HepG2 (cell line): Measurements from ENCODE around the gene BIRC6. TPM values are rescaled to one million over a fixed set of nuclear protein-coding genes. Genes with fewer than 3 reads are reported as not detected.
A peak's percentile ranks its signal among the peaks of the same experiment; 100 is the strongest.

Source experiments
- ERF ChIP-seq: IDR thresholded peaks from 2 replicates; pipeline ENCODE4 v1.6.1; 2018; ENCODE audit warnings: missing biosample characterization, missing genetic modification reagents
- FOXK2 ChIP-seq: fragments of 450-650 bp; IDR thresholded peaks from 2 replicates; pipeline ENCODE4 v1.6.1; 2016
- FOXO1 ChIP-seq: sonication (generic); formaldehyde crosslinking; IDR thresholded peaks from 2 replicates; pipeline ENCODE4 v1.4.0; 2020; ENCODE audit warnings: missing genetic modification reagents
- HDAC6 ChIP-seq: fragments of 200-600 bp; sonication (generic); IDR thresholded peaks from 2 replicates; pipeline ENCODE4 v1.7.0; 2017; ENCODE audit warnings: mild to moderate bottlenecking, antibody characterized with exemption, low read length, low read depth
- HOXA5 ChIP-seq: sonication (generic); formaldehyde crosslinking; IDR thresholded peaks from 2 replicates; pipeline ENCODE4 v1.4.0; 2020; ENCODE audit warnings: missing genetic modification reagents
- JDP2 ChIP-seq: sonication (generic); formaldehyde crosslinking; IDR thresholded peaks from 2 replicates; pipeline ENCODE4 v1.8.1; 2022; ENCODE audit warnings: missing genetic modification reagents, borderline replicate concordance
- MTF1 ChIP-seq: sonication (generic); formaldehyde crosslinking; IDR thresholded peaks from 2 replicates; pipeline ENCODE4 v1.5.0; 2020; ENCODE audit warnings: missing genetic modification reagents
- POLR2A ChIP-seq, 2 experiments: IDR thresholded peaks; 2 replicates each; pipeline ENCODE4 v1.6.1; 2011; ENCODE audit warnings: low read depth in 2 of 2, low read length in 2 of 2, mild to moderate bottlenecking in 1 of 2, moderate library complexity in 1 of 2; ENCODE audit not compliant: insufficient read depth in 1 of 2
- SMARCC2 ChIP-seq: fragments of 450-650 bp; IDR thresholded peaks from 2 replicates; pipeline ENCODE4 v1.6.1; 2017; ENCODE audit warnings: antibody characterized with exemption, mild to moderate bottlenecking
- SMYD3 ChIP-seq: sonication (generic); formaldehyde crosslinking; IDR thresholded peaks from 2 replicates; pipeline ENCODE4 v1.8.1; 2023; ENCODE audit warnings: mild to moderate bottlenecking, missing genetic modification reagents
- ZNF430 ChIP-seq: sonication (generic); formaldehyde crosslinking; IDR thresholded peaks from 2 replicates; pipeline ENCODE4 v1.9.0; 2021; ENCODE audit warnings: mild to moderate bottlenecking, missing genetic modification reagents
- ZNF543 ChIP-seq: sonication (generic); formaldehyde crosslinking; IDR thresholded peaks from 2 replicates; pipeline ENCODE4 v1.4.0; 2020; ENCODE audit warnings: mild to moderate bottlenecking, missing genetic modification reagents
- ZNF660 ChIP-seq: sonication (generic); formaldehyde crosslinking; IDR thresholded peaks from 2 replicates; pipeline ENCODE4 v1.5.1; 2020; ENCODE audit warnings: mild to moderate bottlenecking, low read depth, missing genetic modification reagents, borderline replicate concordance
- ZNF766 ChIP-seq: sonication (generic); formaldehyde crosslinking; IDR thresholded peaks from 2 replicates; pipeline ENCODE4 v1.5.0; 2020; ENCODE audit warnings: missing genetic modification reagents, borderline replicate concordance
- polyA plus RNA-seq, 8 experiments: library from polyadenylated mRNA; depleted of rRNA in 3 of 8; stranded (reverse) in 7 of 8; unstranded in 1 of 8; fragments of >200 nt; fragmentation: Illumina TruSeq in 4 of 8; extraction: Trizol in 4 of 8; gene quantifications; 2 replicates each; pipeline versions ENCODE4 v1.2.1 to v1.2.3, GENCODE V29; 2011 to 2016; ENCODE audit warnings: low read depth in 4 of 8, missing spikeins in 1 of 8, mixed read lengths in 1 of 8; ENCODE audit not compliant: insufficient read depth in 1 of 8
- total RNA-seq, 5 experiments: library from RNA; depleted of rRNA; stranded (reverse); fragments of >200 nt; fragmentation: Illumina TruSeq; extraction: Trizol; gene quantifications; 2 replicates each; pipeline ENCODE4 v1.2.3, GENCODE V29; 2016; ENCODE audit warnings: low read depth in 1 of 5
- TF ChIP-seq, protein P1 (sequence below): sonication (generic); formaldehyde crosslinking; IDR thresholded peaks from 2 replicates; pipeline ENCODE4 v1.4.0; 2020; ENCODE audit warnings: mild to moderate bottlenecking, missing genetic modification reagents
- TF ChIP-seq, protein P2 (sequence below): sonication (generic); formaldehyde crosslinking; IDR thresholded peaks from 2 replicates; pipeline ENCODE4 v1.5.0; 2020; ENCODE audit warnings: missing genetic modification reagents
- TF ChIP-seq, protein P3 (sequence below): IDR thresholded peaks from 2 replicates; pipeline ENCODE4 v1.6.1; 2016; ENCODE audit warnings: control low read depth
- TF ChIP-seq, protein P4 (sequence below): sonication (generic); formaldehyde crosslinking; IDR thresholded peaks from 2 replicates; pipeline ENCODE4 v1.8.1; 2023; ENCODE audit warnings: mild to moderate bottlenecking, moderate library complexity, missing genetic modification reagents
- TF ChIP-seq, protein P5 (sequence below): sonication (generic); formaldehyde crosslinking; IDR thresholded peaks from 2 replicates; pipeline ENCODE4 v1.5.1; 2020; ENCODE audit warnings: mild to moderate bottlenecking, moderate library complexity, missing genetic modification reagents
- TF ChIP-seq, protein P6 (sequence below): sonication (generic); formaldehyde crosslinking; IDR thresholded peaks from 2 replicates; pipeline ENCODE4 v1.5.1; 2020; ENCODE audit warnings: mild to moderate bottlenecking, missing genetic modification reagents, borderline replicate concordance
- TF ChIP-seq, protein P7 (sequence below): sonication (generic); formaldehyde crosslinking; IDR thresholded peaks from 2 replicates; pipeline ENCODE4 v1.5.0; 2020; ENCODE audit warnings: missing genetic modification reagents, mild to moderate bottlenecking, borderline replicate concordance
- TF ChIP-seq, protein P8 (sequence below): sonication (generic); formaldehyde crosslinking; IDR thresholded peaks from 2 replicates; pipeline ENCODE4 v1.4.0; 2020; ENCODE audit warnings: missing genetic modification reagents

Gene BIRC6
- total and polyA plus RNA-seq, 2 of the 13 experiments (the other 11 are each of a cell fraction or from before 2014, with no cell fraction given) = 65.6 to 120 TPM

DNA sequence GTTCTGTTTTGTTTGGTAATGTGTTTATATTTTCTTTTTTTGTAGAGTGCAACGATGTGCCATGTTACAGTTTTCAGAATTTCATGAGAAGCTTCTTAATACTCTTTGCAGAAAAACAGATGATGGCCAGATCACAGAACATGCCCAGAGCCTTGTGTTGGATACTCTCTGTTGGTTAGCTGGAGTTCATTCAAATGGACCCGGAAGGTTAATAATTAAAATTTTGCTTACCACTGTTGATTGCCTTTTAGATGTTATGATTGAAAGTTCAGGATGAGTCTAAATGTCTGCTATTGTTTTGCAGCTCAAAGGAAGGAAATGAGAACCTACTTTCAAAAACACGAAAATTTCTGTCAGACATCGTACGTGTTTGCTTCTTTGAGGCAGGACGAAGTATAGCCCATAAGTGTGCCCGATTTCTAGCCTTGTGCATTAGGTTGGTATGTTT, 85.2 kb downstream of the BIRC6 start (continued):
- no peak for TF ChIP-seq ZNF766 (CRISPR knock-in tag)
- TF ChIP-seq, protein P1, sequence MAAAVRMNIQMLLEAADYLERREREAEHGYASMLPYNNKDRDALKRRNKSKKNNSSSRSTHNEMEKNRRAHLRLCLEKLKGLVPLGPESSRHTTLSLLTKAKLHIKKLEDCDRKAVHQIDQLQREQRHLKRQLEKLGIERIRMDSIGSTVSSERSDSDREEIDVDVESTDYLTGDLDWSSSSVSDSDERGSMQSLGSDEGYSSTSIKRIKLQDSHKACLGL (CRISPR knock-in tag) = no peak
- no peak for TF ChIP-seq HDAC6
- TF ChIP-seq ZNF543 = no peak
- TF ChIP-seq, protein P2, sequence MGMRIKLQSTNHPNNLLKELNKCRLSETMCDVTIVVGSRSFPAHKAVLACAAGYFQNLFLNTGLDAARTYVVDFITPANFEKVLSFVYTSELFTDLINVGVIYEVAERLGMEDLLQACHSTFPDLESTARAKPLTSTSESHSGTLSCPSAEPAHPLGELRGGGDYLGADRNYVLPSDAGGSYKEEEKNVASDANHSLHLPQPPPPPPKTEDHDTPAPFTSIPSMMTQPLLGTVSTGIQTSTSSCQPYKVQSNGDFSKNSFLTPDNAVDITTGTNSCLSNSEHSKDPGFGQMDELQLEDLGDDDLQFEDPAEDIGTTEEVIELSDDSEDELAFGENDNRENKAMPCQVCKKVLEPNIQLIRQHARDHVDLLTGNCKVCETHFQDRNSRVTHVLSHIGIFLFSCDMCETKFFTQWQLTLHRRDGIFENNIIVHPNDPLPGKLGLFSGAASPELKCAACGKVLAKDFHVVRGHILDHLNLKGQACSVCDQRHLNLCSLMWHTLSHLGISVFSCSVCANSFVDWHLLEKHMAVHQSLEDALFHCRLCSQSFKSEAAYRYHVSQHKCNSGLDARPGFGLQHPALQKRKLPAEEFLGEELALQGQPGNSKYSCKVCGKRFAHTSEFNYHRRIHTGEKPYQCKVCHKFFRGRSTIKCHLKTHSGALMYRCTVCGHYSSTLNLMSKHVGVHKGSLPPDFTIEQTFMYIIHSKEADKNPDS (CRISPR knock-in tag) = no peak
- TF ChIP-seq, protein P3, sequence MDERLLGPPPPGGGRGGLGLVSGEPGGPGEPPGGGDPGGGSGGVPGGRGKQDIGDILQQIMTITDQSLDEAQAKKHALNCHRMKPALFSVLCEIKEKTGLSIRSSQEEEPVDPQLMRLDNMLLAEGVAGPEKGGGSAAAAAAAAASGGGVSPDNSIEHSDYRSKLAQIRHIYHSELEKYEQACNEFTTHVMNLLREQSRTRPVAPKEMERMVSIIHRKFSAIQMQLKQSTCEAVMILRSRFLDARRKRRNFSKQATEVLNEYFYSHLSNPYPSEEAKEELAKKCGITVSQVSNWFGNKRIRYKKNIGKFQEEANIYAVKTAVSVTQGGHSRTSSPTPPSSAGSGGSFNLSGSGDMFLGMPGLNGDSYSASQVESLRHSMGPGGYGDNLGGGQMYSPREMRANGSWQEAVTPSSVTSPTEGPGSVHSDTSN (CRISPR knock-in tag) = no peak
- TF ChIP-seq, protein P4, sequence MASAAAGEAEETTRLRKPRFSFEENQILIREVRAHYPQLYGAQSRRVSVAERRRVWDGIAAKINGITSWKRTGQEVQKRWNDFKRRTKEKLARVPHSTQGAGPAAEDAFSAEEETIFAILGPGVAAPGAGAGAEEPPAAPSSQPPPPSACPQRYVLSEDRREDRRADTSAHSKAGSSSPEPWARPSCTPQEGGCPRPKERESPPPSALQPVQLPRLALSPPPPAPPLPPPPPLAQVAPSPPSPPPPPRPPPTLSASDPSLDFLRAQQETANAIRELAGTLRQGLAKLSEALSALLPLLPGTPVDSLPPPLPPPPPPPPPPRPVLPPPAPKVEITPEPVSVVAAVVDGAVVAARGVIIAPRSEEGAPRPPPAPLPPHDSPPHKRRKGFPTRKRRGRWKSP (CRISPR knock-in tag) = no peak
- TF ChIP-seq HOXA5 = no peak
- TF ChIP-seq SMARCC2 = no peak
- TF ChIP-seq ERF = no peak
- TF ChIP-seq MTF1 (CRISPR knock-in tag) = no peak
- no peak for TF ChIP-seq JDP2 (CRISPR knock-in tag)
- TF ChIP-seq, protein P5, sequence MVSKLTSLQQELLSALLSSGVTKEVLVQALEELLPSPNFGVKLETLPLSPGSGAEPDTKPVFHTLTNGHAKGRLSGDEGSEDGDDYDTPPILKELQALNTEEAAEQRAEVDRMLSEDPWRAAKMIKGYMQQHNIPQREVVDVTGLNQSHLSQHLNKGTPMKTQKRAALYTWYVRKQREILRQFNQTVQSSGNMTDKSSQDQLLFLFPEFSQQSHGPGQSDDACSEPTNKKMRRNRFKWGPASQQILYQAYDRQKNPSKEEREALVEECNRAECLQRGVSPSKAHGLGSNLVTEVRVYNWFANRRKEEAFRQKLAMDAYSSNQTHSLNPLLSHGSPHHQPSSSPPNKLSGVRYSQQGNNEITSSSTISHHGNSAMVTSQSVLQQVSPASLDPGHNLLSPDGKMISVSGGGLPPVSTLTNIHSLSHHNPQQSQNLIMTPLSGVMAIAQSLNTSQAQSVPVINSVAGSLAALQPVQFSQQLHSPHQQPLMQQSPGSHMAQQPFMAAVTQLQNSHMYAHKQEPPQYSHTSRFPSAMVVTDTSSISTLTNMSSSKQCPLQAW (CRISPR knock-in tag) = peak; percentile 89
- TF ChIP-seq, protein P6, sequence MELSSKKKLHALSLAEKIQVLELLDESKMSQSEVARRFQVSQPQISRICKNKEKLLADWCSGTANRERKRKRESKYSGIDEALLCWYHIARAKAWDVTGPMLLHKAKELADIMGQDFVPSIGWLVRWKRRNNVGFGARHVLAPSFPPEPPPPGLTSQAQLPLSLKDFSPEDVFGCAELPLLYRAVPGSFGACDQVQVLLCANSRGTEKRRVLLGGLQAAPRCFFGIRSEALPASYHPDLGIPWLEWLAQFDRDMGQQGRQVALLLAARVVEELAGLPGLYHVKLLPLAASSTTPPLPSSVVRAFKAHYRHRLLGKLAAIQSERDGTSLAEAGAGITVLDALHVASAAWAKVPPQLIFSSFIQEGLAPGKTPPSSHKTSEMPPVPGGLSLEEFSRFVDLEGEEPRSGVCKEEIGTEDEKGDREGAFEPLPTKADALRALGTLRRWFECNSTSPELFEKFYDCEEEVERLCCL = no peak
- no peak for TF ChIP-seq SMYD3 (CRISPR knock-in tag)
- TF ChIP-seq ZNF660 = no peak
- no peak for TF ChIP-seq POLR2A (IDR thresholded peaks at IDR 0.05; ENCODE audit: insufficient read depth in 1 of 2, low read depth in 2 of 2, low read length in 2 of 2)
- TF ChIP-seq FOXO1 (CRISPR knock-in tag) = peak; percentile 36; the same call in 1 of the 2 replicates
- TF ChIP-seq, protein P7, sequence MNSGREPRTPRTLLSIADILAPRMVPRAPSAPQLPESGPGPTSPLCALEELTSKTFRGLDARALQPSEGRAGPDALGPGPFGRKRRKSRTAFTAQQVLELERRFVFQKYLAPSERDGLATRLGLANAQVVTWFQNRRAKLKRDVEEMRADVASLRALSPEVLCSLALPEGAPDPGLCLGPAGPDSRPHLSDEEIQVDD (CRISPR knock-in tag) = no peak
- no peak for TF ChIP-seq ZNF430 (CRISPR knock-in tag)
- TF ChIP-seq, protein P8, sequence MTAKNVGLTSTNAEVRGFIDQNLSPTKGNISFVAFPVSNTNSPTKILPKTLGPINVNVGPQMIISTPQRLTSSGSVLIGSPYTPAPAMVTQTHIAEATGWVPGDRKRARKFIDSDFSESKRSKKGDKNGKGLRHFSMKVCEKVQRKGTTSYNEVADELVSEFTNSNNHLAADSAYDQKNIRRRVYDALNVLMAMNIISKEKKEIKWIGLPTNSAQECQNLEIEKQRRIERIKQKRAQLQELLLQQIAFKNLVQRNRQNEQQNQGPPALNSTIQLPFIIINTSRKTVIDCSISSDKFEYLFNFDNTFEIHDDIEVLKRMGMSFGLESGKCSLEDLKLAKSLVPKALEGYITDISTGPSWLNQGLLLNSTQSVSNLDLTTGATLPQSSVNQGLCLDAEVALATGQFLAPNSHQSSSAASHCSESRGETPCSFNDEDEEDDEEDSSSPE = no peak
- no peak for TF ChIP-seq FOXK2
